PFSK-1 (cell line): ENCODE measurements around the gene RNFT2.

Experiments used
- FOXP2 ChIP-seq: optimal IDR thresholded peaks from 2 replicates; pipeline ENCODE3; 2011; ENCODE audit warnings: borderline replicate concordance, control low read depth, inconsistent platforms; ENCODE audit not compliant: insufficient read depth; ENCODE audit errors: extremely low read length, extremely low read depth
- POLR2AphosphoS5 ChIP-seq: IDR thresholded peaks from 2 replicates; pipeline ENCODE4 v1.6.1; 2012; ENCODE audit warnings: low read depth, mild to moderate bottlenecking, control low read depth, low read length, moderate library complexity
- REST ChIP-seq, 2 experiments: IDR thresholded peaks; 2 replicates each; pipeline versions ENCODE4 v1.6.1 to v1.8.0; 2011 to 2012; ENCODE audit warnings: low read depth in 2 of 2, low read length in 2 of 2, control low read depth in 1 of 2, inconsistent platforms in 1 of 2, mild to moderate bottlenecking in 1 of 2, moderate library complexity in 1 of 2; ENCODE audit not compliant: insufficient read depth in 1 of 2
- SIN3A ChIP-seq: IDR thresholded peaks from 2 replicates; pipeline ENCODE4 v1.6.1; 2012; ENCODE audit warnings: mild to moderate bottlenecking, low read length, moderate library complexity, borderline replicate concordance; ENCODE audit not compliant: insufficient read depth
- TAF1 ChIP-seq: IDR thresholded peaks from 2 replicates; pipeline ENCODE4 v1.6.1; 2012; ENCODE audit warnings: low read length, control low read depth, borderline replicate concordance; ENCODE audit not compliant: insufficient read depth

Gene RNFT2

DNA sequence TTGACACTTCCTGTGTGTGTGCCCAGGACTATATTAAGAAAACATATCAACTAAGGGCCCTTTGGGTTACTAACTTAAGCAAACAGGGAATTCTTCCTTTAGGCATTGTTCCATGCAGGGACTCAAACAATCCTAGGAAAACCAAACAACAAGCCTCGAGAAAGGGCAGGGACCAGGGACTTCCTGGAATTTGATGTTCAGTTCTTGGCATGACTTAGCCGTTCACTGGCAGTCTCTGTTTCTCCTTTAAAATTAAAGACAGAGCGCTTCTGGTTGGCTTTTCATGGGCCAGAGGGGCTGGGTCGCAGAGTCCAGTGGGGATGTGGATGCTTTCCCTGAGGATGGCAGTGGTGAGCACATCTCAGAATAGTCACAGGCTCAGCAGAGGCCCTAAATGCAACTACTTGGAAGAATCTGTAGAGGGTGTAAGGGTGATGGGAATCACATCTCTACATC lies 35.2 kb downstream of the RNFT2 start:
- no peak for TF ChIP-seq REST (IDR thresholded peaks at IDR 0.05; ENCODE audit: insufficient read depth in 1 of 2, low read depth in 2 of 2, low read length in 2 of 2)
- TF ChIP-seq FOXP2: no peak
- no peak for TF ChIP-seq SIN3A
- TF ChIP-seq TAF1: no peak
- TF ChIP-seq POLR2AphosphoS5: no peak

- TF ChIP-seq FOXP2 (no peak), POLR2AphosphoS5 (no peak), TAF1 (no peak), SIN3A (no peak), REST (IDR thresholded peaks at IDR 0.05; ENCODE audit: insufficient read depth in 1 of 2, low read depth in 2 of 2, low read length in 2 of 2) (no peak)
These were observed 35.9 kb downstream of the RNFT2 start for GRCh38 chr12:116774020-116774419.

GRCh38 chr12:116777245-116777644 lies 39.1 kb downstream of the RNFT2 start:
- TF ChIP-seq TAF1 (no peak), FOXP2 (no peak), POLR2AphosphoS5 (no peak), SIN3A (no peak), REST (IDR thresholded peaks at IDR 0.05; ENCODE audit: insufficient read depth in 1 of 2, low read depth in 2 of 2, low read length in 2 of 2) (no peak)

DNA sequence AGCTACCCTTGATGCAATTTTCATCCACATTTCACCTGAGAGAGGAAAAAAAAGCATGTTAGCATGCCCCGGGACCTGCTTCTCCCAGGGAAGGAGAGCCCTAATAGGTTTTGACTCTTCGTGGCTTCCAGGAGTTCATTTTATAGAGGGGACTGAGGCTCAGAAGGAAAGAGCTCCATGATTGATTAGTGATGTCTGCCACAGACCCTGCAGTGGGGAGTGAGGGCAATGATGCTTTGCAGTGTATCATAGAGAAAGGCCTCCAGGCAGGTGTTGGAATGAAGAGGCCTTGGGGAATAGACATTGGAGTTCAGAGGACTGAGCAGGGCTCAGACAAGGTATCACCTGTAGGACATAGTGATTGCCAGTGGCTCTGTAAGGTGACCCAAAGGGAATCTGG lies 41.5 kb downstream of the RNFT2 start:
- no peak for TF ChIP-seq FOXP2
- no peak for TF ChIP-seq POLR2AphosphoS5
- no peak for TF ChIP-seq SIN3A
- no peak for TF ChIP-seq TAF1
- no peak for TF ChIP-seq REST (IDR thresholded peaks at IDR 0.05; ENCODE audit: insufficient read depth in 1 of 2, low read depth in 2 of 2, low read length in 2 of 2)

GRCh38 chr12:116780942-116781341 lies 42.8 kb downstream of the RNFT2 start:
- TF ChIP-seq SIN3A: no peak
- TF ChIP-seq REST (IDR thresholded peaks at IDR 0.05; ENCODE audit: insufficient read depth in 1 of 2, low read depth in 2 of 2, low read length in 2 of 2): no peak
- no peak for TF ChIP-seq FOXP2
- TF ChIP-seq POLR2AphosphoS5: no peak
- no peak for TF ChIP-seq TAF1
